ENCODE measurements around the gene NUDT14. TPM values are rescaled to one million over a fixed set of nuclear protein-coding genes. Genes with fewer than 3 reads are reported as not detected.

Gene NUDT14
- total RNA-seq, 4 donors from 2014 or later: 12.9 to 19.4 (median 15.7) TPM

DNA sequence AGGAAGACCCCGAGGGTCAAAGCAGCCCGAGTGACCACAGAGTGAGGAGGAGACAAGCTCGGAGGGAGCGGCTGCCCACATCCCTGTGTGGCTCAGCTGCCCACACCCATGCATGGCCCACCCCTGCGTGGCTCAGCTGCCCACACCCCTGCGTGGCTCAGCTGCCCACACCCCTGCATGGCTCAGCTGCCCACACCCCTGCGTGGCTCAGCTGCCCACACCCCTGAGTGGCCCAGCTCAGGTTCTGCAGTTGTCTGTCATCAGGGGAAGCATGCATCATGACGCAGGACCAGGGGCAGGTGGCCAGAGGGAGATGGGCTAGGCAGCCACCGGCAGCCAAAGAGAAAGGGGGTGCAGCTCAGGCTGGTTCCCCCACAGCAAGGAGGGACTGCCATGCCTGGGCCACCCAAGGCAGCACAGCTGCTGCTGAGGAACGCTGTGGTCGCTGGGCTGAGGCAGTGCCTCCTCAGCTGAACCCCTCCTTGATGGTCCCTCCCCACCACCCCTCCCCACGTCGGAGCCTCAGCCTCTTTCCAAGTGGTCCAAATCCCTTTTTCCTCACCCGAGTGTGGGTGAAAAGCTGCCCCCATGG is 33.3 kb upstream of the NUDT14 start:
- 88 to 93% methylated on average over 13 to 14 of the region's 14 CpGs for WGBS, 2 donors
- DNase-seq (ENCODE audit: low spot score in 2 of 2): no peak
- TF ChIP-seq, protein P1, sequence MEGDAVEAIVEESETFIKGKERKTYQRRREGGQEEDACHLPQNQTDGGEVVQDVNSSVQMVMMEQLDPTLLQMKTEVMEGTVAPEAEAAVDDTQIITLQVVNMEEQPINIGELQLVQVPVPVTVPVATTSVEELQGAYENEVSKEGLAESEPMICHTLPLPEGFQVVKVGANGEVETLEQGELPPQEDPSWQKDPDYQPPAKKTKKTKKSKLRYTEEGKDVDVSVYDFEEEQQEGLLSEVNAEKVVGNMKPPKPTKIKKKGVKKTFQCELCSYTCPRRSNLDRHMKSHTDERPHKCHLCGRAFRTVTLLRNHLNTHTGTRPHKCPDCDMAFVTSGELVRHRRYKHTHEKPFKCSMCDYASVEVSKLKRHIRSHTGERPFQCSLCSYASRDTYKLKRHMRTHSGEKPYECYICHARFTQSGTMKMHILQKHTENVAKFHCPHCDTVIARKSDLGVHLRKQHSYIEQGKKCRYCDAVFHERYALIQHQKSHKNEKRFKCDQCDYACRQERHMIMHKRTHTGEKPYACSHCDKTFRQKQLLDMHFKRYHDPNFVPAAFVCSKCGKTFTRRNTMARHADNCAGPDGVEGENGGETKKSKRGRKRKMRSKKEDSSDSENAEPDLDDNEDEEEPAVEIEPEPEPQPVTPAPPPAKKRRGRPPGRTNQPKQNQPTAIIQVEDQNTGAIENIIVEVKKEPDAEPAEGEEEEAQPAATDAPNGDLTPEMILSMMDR (IDR thresholded peaks at IDR 0.05): no peak
- no peak for TF ChIP-seq POLR2A (IDR thresholded peaks at IDR 0.05)
- no peak overlapping the region for H3K4me3 ChIP-seq (ENCODE audit: low read depth, poor library complexity, severe bottlenecking)
- intact Hi-C loops (cut with DNase I; ENCODE audit: low total_unique reads): no loop called here

DNA sequence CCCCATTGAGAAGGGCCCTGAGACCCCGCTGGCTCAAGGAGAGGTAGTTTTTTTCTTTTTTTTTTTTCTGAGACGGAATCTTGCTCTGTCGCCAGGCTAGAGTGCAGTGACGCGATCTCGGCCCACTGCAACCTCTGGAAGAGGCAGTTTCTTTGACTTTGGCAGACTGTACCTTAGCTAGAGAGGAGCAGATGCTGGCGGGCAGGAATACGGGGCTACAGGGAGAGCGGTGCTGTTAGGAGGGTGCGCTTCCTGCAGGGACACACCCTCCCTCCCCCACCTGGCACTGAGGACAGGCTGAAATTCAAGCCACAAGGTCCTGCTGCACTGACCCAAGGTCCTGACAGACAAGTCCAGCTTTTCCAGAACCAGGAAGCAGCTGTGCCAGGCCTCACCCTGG is 32.2 kb upstream of the NUDT14 start:
- no peak for DNase-seq (ENCODE audit: low spot score in 2 of 2)
- 93 to 95% methylated on average over 10 of the region's 10 CpGs for WGBS, 2 donors
- H3K4me3 ChIP-seq (ENCODE audit: low read depth, poor library complexity, severe bottlenecking): no peak overlapping the region
- intact Hi-C loops (cut with DNase I; ENCODE audit: low total_unique reads): no loop called here
- TF ChIP-seq, protein P1 (IDR thresholded peaks at IDR 0.05): no peak
- no peak for TF ChIP-seq POLR2A (IDR thresholded peaks at IDR 0.05)

DNA sequence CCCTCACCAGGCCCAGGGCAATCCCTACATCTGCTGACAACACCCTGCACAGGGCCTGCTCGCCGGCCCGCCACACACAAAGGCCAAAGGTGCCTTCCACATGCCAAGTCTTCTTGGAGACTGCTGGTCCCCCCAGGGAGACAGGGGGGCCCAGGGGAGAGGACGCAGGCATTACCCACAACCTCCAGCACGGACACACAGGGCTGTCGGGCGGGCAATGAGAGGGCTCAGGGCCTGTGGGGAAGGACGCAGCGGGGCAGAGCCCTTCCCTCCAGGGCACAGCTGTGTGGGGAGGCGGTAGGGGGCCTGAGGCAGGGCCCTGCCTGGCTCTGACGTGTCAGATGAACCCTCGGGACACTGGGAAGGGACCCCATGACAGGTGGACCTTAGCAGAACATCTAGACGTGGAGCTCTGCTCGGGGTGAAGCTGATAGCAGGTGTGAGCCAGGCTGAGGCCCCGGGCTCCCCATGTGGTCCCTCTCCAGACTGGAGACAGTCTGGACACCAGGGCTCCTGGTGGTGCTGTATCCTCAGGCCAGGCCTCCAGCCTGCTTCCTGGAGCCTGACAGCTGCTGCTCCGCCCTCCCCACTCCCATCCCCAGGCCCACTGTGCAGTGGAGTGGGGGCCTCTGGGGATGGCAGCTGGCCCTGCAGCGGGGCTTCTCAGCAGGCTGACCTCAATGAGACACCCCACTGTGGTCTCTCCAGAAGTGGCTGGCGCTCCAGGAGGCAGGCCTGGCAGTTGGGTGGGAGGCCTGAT is 31.6 kb upstream of the NUDT14 start:
- 87 to 91% methylated on average over 17 to 18 of the region's 18 CpGs for WGBS, 2 donors
- TF ChIP-seq, protein P1 (IDR thresholded peaks at IDR 0.05): no peak
- no peak for TF ChIP-seq POLR2A (IDR thresholded peaks at IDR 0.05)
- intact Hi-C loops (cut with DNase I; ENCODE audit: low total_unique reads): no loop called here
- H3K4me3 ChIP-seq (ENCODE audit: low read depth, poor library complexity, severe bottlenecking): no peak overlapping the region
- no peak for DNase-seq (ENCODE audit: low spot score in 2 of 2)

DNA sequence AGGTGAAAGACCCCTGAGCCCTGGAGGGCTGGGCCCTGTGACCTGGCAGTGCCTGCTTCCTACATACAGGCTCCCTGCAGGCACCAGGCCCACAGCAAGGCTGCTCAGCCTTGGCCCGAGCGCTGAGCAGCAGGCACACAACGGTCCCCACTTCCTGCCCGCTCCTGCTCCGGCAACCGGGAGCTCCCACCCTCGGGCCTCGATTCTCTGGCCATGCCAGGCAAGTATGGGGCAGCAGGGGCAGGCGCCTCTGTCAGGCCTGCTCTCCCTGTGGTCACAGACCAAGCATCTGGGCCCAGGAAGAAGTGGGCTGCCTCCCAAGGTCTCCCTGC is 30.6 kb upstream of the NUDT14 start:
- WGBS, 2 donors: 94 to 97% methylated on average over 7 to 9 of the region's 9 CpGs
- no peak for TF ChIP-seq POLR2A (IDR thresholded peaks at IDR 0.05)
- TF ChIP-seq, protein P1 (IDR thresholded peaks at IDR 0.05): no peak
- intact Hi-C loops (cut with DNase I; ENCODE audit: low total_unique reads): no loop called here
- H3K4me3 ChIP-seq (ENCODE audit: low read depth, poor library complexity, severe bottlenecking): no peak overlapping the region
- DNase-seq (ENCODE audit: low spot score in 2 of 2): no peak

DNA sequence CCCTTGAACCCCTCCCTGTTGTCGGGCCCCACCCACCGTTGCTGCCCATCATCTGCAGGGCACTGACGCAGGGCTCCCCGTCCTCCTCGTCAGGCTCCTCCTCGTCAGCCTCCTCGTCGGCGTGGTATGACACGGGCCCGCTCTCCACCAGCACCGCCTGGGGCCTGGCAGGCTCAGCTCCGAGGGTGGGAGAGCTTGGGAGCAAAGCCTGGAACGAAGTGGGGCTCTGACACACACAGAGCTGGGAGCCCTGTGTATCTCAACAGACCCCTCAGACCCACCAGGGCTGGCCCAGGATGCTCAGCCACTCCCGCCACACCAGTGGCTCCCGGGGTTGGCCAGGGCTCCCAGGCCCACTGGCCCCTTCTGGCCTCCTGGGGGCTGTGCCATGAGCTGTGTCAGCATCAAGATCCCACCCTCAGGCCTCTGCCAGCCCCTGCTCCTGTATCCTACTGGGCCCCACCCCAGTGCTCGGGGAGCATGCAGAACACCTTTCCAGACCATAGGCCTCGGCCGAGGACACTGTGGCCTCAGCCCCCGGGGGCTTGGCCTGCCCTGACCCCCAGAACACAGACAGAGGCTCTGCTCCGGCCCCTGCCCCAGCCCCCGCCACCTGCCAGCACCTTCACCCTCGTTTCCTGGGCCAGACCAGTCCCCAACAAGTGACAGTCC is 30.1 kb upstream of the NUDT14 start:
- no peak overlapping the region for H3K4me3 ChIP-seq (ENCODE audit: low read depth, poor library complexity, severe bottlenecking)
- TF ChIP-seq POLR2A (IDR thresholded peaks at IDR 0.05): no peak
- TF ChIP-seq, protein P1 (IDR thresholded peaks at IDR 0.05): no peak
- no peak for DNase-seq (ENCODE audit: low spot score in 2 of 2)
- intact Hi-C loops (cut with DNase I; ENCODE audit: low total_unique reads): no loop called here
- 92 to 95% methylated on average over 12 to 22 of the region's 23 CpGs for WGBS, 2 donors

All from lower leg skin (tissue), 4 donors.